HL-60 (cell line): ENCODE measurements around the gene TTC39B.

Source experiments
- CTCF ChIP-seq: IDR thresholded peaks from one replicate; pipeline ENCODE4 v1.5.1; 2011; ENCODE audit warnings: low read length, control low read depth, inconsistent platforms; ENCODE audit not compliant: insufficient read depth
- POLR2AphosphoS5 ChIP-seq: IDR thresholded peaks from 2 replicates; pipeline ENCODE4 v1.6.1; 2012; ENCODE audit warnings: low read depth
- REST ChIP-seq: IDR thresholded peaks from 2 replicates; pipeline ENCODE4 v1.6.1; 2012; ENCODE audit warnings: low read depth; ENCODE audit not compliant: insufficient replicate concordance

GRCh38 chr9:15244001-15244441, 63.0 kb downstream of the TTC39B start:
- TF ChIP-seq CTCF (no peak), POLR2AphosphoS5 (no peak), REST (no peak)
